SW 1271 (cell line): Measurements from ENCODE around the gene BCAS3.
"Not testable (repeated sequence)": the region's sequence is repeated elsewhere in the genome, so short reads cannot be mapped to it uniquely, and the experiment has no call there.

ENCODE experiments used
- DNase-seq, 2 experiments: peaks; one replicate each; lab custom pipeline; 2025; lab: John Stamatoyannopoulos, UW

Gene BCAS3

GRCh38 chr17:60747069-60747808 is 69.6 kb downstream of the BCAS3 start:
- DNase-seq: no peak

- no peak for DNase-seq
These were observed 70.6 kb downstream of the BCAS3 start for GRCh38 chr17:60748204-60748603.

GRCh38 chr17:60749050-60749449 is 71.4 kb downstream of the BCAS3 start:
- DNase-seq: no peak

- no peak for DNase-seq
These were observed 72.1 kb downstream of the BCAS3 start for GRCh38 chr17:60749708-60750107.

- no peak for DNase-seq
These were observed 73.0 kb downstream of the BCAS3 start for GRCh38 chr17:60750640-60751039.

GRCh38 chr17:60751884-60752283 is 74.2 kb downstream of the BCAS3 start:
- DNase-seq: no peak

- DNase-seq: no peak
These were observed 75.4 kb downstream of the BCAS3 start for GRCh38 chr17:60752873-60753577.

- DNase-seq: no peak
These were observed 76.5 kb downstream of the BCAS3 start for GRCh38 chr17:60754057-60754604.

- not testable (repeated sequence) for DNase-seq
These were observed 79.1 kb downstream of the BCAS3 start for GRCh38 chr17:60756798-60757197.

- no peak for DNase-seq
These were observed 79.8 kb downstream of the BCAS3 start for GRCh38 chr17:60757437-60757836.

- DNase-seq: no peak
These were observed 82.1 kb downstream of the BCAS3 start for GRCh38 chr17:60759756-60760155.

GRCh38 chr17:60761301-60761700 is 83.7 kb downstream of the BCAS3 start:
- not testable (repeated sequence) for DNase-seq

- no peak for DNase-seq
These were observed 89.1 kb downstream of the BCAS3 start for GRCh38 chr17:60766778-60767190.

- DNase-seq: no peak
These were observed 90.2 kb downstream of the BCAS3 start for GRCh38 chr17:60767744-60768308.

GRCh38 chr17:60769327-60769726 is 91.7 kb downstream of the BCAS3 start:
- no peak for DNase-seq

- no peak for DNase-seq
These were observed 93.3 kb downstream of the BCAS3 start for GRCh38 chr17:60770946-60771422.

GRCh38 chr17:60771621-60772020 is 94.0 kb downstream of the BCAS3 start:
- not testable (repeated sequence) for DNase-seq

- no peak for DNase-seq
These were observed 95.9 kb downstream of the BCAS3 start for GRCh38 chr17:60773552-60773951.

GRCh38 chr17:60781880-60782412 is 104.3 kb downstream of the BCAS3 start:
- no peak for DNase-seq

- no peak for DNase-seq
These were observed 105.1 kb downstream of the BCAS3 start for GRCh38 chr17:60782742-60783141.

GRCh38 chr17:60790205-60790604 is 112.6 kb downstream of the BCAS3 start:
- no peak for DNase-seq

GRCh38 chr17:60792250-60792898 is 114.7 kb downstream of the BCAS3 start:
- DNase-seq: no peak
